NCI-H2029 treated with DMSO at 0.1 percent for 48 hours (cell line): ENCODE measurements around the gene TTC17.
"Not testable (repeated sequence)": the region's sequence is repeated elsewhere in the genome, so short reads cannot be mapped to it uniquely, and the experiment has no call there.

ENCODE experiments used
- DNase-seq: peaks from one replicate; lab custom pipeline; 2025; lab: John Stamatoyannopoulos, UW

Gene TTC17

DNA sequence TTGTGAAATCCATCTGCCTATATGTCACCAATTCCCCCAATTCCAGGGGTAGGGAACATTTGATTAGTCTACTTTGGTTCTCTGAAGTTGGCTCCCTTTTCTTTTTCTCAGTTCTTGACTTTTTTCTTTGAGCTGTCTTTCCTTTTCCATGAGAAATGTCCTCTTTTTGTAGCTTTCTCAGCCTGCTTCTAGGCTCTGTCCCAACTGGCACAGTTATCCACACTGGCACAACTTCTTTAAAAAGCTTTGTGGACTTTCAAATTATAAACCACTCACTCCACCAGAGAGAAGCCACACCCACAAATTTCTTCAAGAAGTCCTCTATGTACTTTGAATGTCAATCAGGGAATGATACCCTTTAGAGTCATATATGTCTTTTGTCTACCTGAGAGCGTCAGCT lies 100.5 kb downstream of the TTC17 start:
- DNase-seq, result no peak

DNA sequence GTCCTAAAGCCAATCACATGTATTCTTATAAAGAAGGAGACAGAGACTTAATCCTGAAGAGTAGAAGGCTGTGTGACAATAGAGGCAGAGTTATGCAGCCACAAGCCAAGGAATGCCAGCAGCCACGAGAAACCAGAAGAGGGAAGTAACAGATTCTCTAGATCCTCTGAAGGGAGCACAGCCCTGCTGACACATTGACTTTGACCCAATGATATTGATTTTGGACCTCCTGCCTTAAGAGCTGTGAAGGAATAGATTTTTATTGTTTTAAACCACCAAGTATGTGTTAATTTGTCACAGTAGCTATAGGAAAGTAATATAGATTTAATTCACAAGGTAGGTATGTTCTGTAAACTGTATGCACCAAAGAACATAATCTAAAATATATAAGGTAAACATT lies 103.6 kb downstream of the TTC17 start:
- DNase-seq, result no peak

DNA sequence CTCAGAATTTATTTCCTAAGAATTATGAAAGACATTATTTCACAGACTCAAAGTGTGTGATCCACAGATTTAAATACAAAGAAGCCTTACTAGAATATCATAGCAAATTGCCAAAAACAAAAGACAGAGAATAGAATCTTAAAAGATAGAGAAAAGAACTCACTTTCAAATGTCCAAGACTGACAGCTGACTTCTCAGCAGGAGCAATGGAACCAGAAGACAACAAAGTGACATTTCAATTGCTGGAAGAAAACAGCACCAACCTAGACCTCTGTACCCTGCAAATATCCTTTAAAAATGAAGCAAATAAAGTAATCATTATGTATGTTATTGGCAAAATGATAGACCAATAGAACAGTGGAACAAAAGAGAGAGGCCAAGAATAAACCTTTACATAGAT lies 109.2 kb downstream of the TTC17 start:
- DNase-seq, result no peak

DNA sequence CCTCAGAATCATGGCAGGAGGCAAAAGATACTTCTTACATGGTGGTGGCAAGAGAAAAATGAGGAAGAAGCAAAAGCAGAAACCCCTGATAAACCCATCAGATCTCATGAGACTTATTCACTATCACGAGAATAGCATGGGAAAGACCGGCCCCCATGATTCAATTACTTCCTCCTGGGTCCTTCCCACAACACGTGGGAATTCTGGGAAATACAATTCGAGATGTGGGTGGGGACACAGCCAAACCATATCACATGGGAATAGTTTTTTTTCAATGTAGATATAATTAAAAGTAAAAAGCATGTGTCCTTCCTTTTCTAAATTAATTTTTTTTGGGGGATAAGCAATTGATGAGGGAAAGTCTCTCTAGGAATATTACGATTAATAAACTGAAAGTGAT lies 118.8 kb downstream of the TTC17 start:
- not testable (repeated sequence) for DNase-seq

DNA sequence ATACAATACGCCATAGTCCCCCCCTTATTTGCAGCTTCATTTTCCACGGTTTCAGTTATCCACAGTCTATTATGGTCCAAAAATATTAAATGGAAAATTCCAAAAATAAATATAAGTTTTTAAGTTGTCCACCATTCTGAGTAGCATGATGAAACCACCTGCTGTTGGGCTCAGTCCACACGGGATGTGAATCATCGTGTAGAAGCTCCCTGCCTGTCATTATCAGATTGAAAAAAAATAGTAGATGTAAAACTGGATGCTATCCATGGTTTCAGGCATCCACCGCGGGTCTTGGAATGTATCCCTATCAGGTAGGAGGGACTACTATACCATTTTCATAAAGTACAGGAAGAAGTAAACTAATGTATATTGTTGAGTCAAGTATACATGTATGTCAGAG lies 127.4 kb downstream of the TTC17 start:
- no peak for DNase-seq

DNA sequence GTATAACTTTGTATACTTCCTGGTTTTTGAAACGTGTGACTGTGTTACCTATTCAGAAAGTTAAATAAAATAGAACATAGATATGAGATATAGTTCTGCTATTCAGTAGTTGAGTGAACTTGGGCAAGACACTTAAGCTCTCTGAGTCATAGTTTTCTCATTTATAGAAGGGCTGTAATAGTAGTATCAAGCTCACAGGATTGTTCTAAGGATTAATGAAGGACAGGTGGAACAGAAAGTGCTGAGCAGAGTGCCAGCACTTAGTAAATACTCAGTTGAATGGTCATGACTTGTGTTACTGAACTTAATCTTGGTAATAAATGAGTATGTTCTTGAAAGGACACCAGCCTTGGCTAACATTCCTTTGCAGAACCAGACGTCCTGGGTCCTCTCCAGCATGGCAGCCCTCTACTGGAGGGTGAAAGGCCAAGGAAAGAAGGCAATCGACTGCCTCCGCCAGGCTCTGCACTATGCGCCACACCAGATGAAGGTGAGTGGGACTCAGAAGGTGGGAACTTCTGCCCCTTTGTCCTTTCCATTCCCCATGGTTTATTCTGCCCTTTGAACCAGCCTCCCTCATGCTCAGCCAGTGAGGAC lies 131.2 kb downstream of the TTC17 start:
- no peak for DNase-seq

DNA sequence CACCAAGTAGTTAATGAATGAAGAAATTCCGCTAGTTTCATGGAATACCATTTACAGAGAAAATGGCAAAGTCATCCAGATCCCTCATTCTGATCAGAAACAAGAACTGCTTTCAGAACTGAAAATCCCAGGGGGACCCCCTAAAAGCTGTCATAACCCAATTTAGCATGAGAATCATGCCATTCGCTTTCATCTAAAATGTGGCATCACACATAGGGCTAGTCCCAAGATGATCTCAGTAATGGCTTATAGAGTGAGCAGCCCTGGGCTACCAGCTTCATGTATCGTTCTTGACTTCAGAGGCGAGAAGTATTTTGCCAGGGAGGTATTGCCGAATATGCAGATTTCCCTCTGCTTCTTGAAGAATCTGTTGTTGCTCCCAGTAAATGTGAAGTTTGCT lies 134.0 kb downstream of the TTC17 start:
- DNase-seq, result no peak

DNA sequence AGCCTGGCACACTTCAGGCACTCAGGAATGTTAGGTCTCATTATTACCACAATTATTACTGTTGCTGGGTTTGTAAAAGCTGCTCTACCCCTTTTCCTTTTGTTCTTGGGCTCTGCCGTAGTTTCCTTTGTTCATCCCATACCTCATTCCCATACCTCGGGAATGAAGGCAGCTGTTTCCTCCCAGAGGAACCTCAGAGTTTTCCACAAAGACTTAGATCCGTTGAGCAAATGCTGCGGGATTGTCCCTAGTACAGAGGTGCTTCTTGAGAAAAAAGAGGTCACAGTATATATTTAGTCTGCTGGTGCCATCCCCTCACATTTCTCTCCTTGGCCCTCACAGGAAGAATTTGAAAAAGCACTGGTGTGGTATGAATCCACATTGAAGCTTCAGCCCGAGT lies 134.7 kb downstream of the TTC17 start:
- DNase-seq, result no peak

DNA sequence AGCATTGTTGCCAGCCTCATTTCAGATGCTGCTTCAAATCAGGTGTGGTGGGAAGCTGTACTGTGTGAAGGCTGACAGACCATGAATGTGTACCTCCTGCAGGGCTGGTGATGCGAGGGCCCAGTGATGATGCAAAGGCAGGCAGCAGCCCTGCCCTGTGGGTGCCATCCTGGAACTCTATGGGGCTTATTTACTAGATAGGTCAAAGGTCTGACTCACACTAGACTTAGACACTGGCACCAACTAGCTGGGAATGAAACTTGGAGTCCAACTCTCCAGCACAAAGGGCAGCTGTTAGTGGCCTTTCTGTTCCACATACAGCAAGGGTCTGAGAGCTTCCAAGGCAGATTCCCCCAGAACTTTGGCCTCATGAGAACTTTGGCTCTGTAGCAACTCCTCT lies 138.4 kb downstream of the TTC17 start:
- no peak for DNase-seq

DNA sequence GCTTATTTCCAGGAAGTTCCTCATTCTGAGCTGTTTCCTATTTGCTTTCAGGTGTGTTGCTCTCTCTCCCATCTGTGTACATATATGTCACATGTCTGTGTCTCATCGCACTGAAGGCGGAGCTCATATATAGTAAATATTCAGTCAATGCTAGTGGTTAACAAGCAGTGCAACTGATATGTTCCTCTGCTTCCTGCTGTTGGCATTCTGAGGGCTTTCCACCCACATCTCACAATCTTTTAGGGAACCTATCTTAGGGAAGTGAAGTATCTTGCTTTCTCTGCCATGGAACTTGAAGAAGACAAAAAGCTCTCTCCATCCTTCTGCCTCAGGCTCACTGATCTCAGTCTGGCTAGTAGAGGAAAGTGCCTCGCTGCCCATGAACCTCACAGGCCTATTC lies 139.8 kb downstream of the TTC17 start:
- no peak for DNase-seq

DNA sequence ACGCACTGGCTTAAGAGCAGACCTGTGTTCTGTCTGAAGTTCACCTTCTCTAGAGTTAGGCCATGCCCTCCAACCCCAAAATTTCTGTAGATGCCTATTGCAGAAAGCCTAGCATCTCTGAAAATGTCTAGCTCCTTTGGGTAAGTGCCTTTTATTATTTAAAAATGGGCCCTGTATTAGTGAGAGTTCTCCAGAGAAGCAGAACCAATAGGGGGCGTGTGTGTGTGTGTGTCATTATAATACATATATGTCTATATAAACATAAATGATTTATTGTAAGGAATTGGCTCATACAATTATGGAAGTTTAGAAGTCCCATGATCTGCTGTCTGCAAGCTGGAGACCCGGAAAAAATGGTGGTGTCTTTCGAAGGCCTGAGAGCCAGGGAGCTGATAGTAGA lies 144.7 kb downstream of the TTC17 start:
- no peak for DNase-seq

DNA sequence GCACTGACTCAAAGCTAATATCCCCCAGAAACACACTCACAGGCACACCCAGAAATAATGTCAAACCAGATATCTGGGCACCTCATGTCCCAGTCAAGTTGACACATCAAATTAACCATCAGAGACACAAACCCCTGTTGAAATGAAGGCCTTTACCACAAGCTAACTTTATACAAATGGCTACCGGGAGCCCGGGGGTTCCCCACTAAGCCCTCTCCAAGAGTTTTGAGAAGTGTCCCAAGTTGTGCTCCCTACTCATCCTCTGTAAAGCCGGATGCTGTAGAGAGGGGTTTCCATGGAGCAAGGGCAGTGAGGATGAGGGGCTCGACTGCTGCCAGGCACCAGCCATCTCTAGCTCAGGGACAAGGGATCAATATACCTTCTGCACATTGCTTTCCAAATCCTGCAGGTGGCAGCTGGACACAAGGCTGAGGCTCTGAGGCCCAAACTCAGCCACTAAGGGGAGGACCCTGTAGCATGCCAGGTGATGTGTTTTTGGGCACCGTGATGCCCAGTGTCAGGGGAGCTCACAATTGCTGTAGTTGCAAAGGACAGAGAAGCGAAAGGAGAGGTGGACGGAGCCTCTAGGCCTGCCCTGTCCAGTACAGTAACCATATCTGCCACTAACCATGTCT lies 145.7 kb downstream of the TTC17 start:
- no peak for DNase-seq

DNA sequence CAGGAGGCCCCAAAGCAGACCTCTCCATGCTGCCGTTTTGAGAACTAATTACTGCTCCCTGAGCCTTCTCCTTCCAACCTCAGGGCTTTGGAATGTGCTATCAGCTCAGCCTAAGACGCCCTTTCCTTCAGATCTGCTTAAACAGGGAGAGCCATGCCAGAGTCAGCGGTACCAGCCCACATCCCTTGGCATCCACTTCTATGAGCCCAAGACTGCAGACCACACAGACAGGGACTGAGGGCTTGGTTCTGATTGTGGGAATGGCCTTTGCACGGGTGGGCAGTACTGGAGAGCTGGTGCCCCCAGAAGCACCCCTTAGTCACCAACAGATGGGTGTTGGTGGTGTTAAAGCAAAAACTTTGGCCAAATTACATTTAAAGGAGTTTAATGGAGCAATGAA lies 146.5 kb downstream of the TTC17 start:
- DNase-seq, result no peak

DNA sequence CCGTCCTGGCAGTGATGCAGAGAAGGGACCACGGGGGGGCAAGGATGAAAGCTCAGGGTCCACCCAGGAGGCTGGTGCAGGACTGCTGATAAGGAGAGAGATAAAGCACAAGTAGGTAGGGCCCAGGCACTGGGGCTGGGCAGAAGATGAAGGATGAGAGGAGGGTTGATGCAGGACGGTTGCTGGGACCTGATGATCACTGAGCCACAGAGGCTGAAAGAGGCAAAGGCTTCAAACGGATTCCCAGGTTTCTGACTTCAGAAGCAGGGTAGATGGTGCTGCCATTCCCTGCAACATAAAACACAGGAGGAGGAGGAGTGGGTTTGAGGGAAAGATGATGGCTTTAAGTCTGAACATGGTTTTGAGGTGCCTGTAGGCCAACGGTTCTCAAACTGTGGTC lies 148.5 kb downstream of the TTC17 start:
- no peak for DNase-seq

DNA sequence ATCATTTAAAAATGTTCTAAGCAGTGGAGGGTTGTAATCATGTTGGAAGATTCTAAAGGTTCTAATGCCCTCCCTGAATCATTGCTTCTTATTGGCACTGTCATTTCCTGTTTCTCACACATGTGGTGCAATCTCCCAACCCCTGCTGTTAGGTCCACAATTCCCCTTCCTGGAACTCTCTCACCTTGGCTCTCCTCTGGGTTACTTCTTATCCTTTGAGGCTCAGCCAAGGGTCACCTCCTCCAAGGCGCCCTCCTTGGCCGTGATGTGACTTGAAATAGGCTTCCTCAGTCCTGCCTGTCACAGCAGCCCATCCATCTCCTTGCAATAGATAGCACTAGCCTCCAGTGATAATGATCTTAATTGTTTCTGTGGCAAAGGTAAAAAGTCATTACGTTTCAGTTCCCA lies 149.8 kb downstream of the TTC17 start:
- DNase-seq, result no peak

DNA sequence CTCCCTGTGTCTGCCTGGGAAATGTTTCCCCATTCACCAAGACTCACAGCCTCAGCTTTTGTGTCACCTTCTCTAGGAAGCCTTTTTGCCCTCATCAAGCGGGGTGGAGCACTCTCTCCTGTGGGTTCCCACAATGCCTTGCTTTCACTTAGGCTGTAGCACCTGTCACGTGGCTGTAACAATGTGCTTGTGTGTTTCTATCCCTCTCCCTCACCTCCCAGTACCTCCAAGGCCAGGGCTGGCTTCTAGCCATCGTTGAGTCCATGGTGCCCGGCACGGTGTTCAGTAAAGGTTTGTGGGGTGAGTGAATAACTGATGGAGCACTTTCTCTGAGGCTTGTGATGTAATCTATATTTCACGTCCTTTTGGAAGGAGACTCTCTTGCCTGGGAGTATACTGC lies 153.2 kb downstream of the TTC17 start:
- no peak for DNase-seq

DNA sequence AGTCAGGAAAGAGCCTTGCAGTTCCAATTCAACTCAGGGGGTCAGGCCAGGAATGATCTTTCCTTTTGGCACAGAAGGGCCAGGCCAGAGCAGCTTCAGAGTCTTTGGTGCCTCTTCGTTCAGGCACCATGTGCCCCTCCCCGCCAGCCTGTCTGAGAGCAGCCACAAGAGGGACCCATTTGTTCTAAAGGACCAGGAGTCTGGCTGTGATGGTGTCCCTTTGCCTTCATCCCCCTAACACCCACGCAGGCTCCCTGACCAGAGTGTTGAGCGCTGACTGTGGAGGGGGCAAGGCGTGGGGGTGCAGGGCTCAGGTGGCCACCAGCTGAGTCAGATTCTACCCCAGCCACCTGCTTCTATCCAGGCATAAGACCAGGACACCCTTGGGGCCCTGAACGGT lies 156.4 kb downstream of the TTC17 start:
- DNase-seq, result no peak

DNA sequence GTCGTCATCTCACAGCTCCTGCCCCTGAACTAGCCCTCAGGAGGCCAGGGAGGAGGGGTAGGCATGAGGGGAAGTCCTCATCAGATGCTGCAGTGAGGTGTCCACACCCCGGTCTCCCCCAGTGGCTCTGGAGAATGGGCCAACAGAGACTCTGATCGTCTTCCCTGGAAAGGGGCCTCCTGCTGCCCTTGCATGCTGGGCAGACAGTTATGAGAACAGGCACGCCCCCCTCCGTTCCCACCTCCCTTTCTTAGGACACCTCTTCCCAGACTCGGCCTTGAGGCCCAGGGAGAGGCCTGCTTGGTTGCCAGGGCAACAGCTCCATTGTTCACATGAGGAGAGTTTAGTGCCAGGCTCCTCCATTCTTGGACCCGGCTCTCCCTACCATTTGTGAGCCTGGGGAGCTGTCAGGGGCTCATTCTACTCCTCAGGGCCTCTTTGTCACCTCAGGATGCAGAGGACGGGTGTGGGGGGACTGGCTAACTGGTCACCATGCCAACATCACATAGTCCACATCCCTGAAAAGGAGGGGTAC lies 157.7 kb downstream of the TTC17 start:
- DNase-seq, result no peak

DNA sequence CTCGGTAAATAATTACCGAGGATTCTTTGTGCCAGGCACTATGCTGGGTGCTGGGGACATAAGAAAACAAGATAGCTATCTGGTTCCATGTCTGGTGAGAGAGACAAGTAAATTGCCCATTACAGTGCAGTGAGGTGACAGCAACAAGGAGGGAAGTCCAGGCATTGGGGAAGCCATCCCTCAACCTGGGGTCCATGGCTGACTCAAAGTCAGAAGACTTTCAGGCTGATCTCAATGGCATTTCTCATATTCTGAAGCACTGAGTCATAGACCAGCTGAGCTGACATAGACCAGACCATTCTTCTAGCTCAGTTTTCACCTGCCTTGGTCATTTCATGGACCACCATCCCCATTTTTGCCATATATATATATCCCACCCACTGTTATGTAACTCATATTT lies 158.8 kb downstream of the TTC17 start:
- DNase-seq, result no peak

DNA sequence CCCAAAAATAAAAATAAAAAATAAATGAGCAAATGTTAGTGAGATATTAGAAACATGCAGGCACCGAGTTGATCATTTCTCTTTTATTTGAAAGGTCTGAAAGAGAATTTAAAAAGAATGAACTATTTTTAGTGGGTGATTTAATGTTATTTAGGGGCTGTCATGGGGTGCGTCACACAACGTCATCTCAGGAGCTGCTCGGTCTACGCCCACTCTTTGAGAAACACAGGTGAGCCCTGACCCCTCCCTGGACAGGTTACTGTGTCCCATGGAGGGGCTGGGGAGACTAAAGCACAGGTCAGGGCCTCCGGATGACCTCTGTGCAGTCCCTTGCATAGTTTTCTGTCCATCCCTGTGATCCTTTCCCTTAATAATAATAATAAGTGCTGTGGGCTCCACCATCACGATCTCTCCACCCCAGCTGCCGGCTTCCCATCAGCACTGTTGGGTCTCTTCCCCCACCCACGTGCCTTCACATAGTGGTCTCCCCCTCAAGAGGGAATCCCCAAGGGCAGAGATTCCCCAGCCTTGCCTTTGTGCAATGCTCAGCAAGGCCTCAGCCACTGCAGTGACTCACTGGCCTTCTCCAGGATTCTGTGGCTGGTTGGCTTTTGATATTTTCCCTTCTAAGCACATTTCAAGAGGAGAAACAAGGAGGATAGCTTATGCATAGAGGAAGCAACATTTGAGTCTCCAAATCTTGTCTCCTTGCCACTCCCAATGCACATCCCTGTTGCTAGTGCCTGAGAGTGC lies 159.9 kb downstream of the TTC17 start:
- no peak for DNase-seq

DNA sequence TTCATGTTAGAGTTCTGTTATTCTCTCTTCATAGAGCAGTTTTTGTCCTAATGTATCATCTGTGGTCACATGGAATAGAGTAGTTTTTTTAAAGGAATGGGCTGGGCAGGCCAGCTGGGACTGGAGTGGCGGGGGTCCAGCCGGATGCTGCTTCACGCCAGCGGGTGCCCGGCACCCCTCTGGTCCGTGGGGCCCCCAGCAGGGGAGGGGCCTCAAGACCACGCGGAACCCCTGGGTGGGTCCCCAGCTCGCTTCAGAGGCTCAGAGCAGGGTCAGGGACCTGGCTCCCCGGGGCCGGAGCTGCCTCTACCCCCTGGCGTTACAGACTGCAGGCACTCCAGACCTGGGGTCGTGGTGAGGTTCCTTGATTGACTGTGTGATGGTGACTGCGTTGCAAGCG lies 162.8 kb downstream of the TTC17 start:
- no peak for DNase-seq

DNA sequence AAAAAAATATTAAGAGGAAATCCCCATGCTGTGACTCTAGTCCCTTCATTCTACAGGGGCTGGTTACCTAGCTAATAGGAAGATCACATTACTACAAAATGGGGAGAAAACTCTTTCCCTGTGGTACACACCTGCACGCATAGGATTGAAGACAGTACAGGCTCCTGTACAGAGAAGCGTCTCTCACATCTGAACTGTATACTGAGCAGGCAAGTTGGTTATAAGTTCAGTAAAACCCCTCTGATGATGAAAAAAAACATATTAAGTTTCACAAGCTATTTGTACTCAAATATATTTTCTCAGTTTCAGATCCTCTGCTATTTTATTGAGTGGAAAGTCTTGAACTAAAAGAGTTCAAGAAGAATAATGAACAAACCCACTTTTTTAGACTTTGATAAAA lies 164.9 kb downstream of the TTC17 start:
- DNase-seq, result no peak

DNA sequence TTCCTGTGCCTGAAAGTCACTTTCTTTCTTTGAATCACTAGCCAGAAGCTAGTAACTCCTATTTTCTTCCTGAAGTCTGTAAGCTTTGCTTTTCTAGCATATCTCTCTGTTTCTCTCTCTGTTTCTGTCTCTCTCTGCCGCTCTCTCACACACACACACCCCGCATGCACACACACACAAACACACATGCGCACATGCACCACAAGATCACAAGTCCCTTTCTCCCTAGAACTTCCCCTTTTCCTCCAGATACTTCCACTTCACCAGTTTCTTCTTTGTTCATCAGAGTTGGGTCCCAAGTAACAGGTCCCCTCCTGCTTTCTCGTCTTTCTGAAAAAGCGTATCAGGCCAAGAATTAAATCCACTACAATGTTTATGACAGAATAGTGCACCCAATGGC lies 173.3 kb downstream of the TTC17 start:
- DNase-seq, result no peak
